MM.1S (cell line): Measurements from ENCODE around the gene CHCHD10.

Source experiments
- CTCF ChIP-seq: fragments of 300-600 bp; sonication (generic); IDR thresholded peaks from 2 replicates; pipeline ENCODE4 v1.5.1; 2016; ENCODE audit warnings: antibody characterized with exemption, low read length, mixed read lengths
- EZH2 ChIP-seq: fragments of 300-600 bp; sonication (generic); optimal IDR thresholded peaks from 2 replicates; pipeline ENCODE3; 2017; ENCODE audit warnings: low read depth, mild to moderate bottlenecking, antibody characterized with exemption, low read length, mixed read lengths
- EZH2phosphoT487 ChIP-seq: fragments of 300-600 bp; sonication (generic); IDR thresholded peaks from 2 replicates; pipeline ENCODE4 v1.6.1; 2018; ENCODE audit warnings: antibody characterized with exemption, low read length

GRCh38 chr22:23784215-23784732, 16.5 kb upstream of the CHCHD10 start:
- no peak for TF ChIP-seq EZH2phosphoT487
- no peak for TF ChIP-seq EZH2
- TF ChIP-seq CTCF, result no peak
